ENCODE results near the gene PTPRJ.

DNA sequence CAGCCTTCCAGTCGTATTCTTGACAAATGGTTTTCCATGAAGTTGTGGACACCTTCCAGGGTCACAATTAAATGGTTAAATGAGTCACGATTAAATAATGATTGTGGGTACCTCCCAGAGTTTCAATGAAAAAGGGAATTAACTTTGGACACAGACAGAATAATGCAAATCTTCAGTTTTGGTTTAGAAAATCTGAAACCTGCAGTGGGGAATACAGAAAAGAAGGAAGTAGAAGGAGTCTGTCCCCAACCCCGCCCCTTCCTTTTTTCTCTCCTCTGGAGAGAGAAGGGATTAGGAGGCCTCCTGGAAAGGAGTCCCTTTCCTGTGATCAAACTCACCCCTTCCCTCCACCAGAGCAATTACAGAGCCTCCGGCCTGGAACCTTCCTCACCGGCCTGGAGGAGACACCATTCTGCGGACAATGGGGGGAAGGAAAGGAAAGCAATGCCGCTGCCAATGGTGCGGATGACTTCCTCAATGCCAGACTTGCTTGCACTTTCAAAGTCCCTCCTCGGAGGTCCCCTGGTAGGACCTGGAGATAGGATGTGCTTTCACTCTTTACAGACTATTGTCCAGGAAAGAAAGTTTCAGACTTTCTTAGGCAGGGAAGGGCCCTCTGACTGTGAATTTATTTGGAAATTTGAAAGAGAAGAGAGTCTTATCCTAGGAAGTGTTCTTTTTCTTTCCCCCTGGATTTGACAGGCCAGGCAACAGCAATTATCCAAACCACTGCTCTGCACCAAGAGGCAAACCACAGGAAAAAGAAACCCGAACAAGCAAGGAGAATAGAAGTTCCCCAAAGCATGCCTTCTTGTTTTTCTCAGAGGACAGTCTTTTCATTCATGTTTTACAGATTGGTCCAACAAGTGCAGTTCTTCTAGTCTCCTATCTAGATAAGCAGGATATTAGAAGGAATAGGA, 86.8 kb downstream of the PTPRJ start:
- no peak for TF ChIP-seq POLR2A (IDR thresholded peaks at IDR 0.05)
- TF ChIP-seq, protein P1, sequence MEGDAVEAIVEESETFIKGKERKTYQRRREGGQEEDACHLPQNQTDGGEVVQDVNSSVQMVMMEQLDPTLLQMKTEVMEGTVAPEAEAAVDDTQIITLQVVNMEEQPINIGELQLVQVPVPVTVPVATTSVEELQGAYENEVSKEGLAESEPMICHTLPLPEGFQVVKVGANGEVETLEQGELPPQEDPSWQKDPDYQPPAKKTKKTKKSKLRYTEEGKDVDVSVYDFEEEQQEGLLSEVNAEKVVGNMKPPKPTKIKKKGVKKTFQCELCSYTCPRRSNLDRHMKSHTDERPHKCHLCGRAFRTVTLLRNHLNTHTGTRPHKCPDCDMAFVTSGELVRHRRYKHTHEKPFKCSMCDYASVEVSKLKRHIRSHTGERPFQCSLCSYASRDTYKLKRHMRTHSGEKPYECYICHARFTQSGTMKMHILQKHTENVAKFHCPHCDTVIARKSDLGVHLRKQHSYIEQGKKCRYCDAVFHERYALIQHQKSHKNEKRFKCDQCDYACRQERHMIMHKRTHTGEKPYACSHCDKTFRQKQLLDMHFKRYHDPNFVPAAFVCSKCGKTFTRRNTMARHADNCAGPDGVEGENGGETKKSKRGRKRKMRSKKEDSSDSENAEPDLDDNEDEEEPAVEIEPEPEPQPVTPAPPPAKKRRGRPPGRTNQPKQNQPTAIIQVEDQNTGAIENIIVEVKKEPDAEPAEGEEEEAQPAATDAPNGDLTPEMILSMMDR (IDR thresholded peaks at IDR 0.05), result no peak

All from right lobe of liver (tissue), 4 donors.